ENCODE results near the gene LY9.

LY9 gene

DNA sequence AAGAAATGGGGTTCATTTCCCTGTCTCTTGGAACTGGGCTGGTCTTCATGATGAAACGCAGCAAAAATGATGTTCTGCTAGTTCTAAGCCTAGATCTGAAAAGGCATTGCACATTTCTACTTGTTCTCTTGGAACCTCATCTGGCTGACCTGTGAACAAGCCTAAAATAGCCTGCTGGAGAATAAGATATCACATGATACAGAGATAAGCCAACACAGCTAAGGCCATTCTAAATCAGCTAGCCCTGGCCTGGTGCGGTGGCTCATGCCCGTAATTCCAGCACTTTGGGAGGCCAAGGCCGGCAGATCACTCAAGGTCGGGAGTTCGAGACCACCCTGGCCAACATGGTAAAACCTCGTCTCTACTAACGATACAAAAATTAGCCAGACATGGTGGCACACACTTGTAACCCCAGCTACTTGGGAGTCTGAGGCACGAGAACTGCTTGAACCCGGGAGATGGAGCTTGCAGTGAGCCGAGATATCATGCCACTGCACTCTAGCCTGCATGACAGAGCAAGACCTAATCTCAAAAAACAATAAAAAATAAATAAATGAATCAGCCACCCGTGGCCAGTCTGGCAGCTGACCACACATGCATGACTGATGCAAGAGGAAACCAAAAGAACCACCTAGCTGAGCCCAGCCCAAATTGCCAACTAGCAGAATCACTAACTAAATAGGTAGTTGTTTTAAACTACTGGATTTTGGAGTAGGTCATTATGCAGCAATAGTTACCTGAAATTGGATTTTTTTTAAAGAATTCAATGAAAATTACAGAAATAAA lies 48.7 kb downstream of the LY9 start:
- no peak for TF ChIP-seq CTCF (IDR thresholded peaks at IDR 0.05; ENCODE audit: insufficient read depth, low read length, missing control alignments)
- DNase-seq (ENCODE audit: low read depth, low spot score), result no peak
- ChIA-PET CTCF (no interaction called here), POLR2A (no interaction called here)
- no peak overlapping the region for H3K4me3 ChIP-seq (ENCODE audit: low read depth, low read length)

- TF ChIP-seq CTCF (IDR thresholded peaks at IDR 0.05; ENCODE audit: insufficient read depth, low read length, missing control alignments), result no peak
- DNase-seq (ENCODE audit: low read depth, low spot score), result no peak
- ChIA-PET CTCF (interaction anchor here (0.6 to 1.6 kb wide), 2 partner anchors 12 to 119 kb away, joined by 3 to 4 read pairs; no protein-coding TSS in a partner anchor), POLR2A (no interaction called here)
- H3K4me3 ChIP-seq (ENCODE audit: low read depth, low read length), result no peak overlapping the region
These were observed 50.3 kb downstream of the LY9 start for GRCh38 chr1:160846281-160846680.

DNA sequence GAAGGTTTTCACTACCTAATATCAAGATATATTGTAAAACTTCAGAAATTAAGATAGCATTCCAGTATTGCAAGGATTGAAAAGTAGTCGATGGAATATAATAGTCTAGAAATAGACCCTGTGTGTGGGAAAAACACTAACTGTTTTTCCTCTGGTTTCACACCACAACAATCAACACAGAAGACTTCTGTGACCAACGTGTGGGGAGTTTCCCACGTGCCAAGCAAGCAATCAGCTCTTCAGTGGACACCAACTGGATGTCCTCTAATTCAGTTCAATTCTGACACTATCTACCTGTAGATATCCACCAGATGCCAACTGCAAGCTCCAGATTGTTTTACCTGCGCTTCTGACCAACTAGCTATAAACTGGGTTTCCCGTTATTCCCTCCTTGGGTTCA lies 54.6 kb downstream of the LY9 start:
- no peak for TF ChIP-seq CTCF (IDR thresholded peaks at IDR 0.05; ENCODE audit: insufficient read depth, low read length, missing control alignments)
- ChIA-PET POLR2A (no interaction called here), CTCF (interaction anchor here (1.9 kb wide), 1 partner anchor 16 kb away, joined by 11 read pairs; no protein-coding TSS in a partner anchor)
- DNase-seq (ENCODE audit: low read depth, low spot score), result no peak
- no peak overlapping the region for H3K4me3 ChIP-seq (ENCODE audit: low read depth, low read length)

DNA sequence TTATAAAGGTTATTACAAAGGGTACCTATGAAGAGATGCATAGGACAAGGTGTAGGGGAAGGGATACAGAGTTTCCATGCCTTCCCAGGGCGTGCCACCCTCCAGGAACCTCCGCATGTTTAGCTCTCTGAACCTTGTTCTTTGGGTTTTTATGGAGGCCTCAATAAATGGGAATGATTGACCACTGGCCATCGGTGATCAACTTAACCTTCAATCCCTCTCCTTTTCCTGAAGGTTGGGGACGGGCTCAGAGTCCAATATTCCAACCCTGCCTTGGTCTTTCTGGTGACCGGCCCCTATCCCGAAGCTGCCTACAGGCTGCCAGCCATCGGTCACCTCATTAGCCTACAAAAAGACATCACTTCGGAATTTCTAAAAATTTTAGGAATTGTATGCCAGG lies 55.0 kb downstream of the LY9 start:
- no peak overlapping the region for H3K4me3 ChIP-seq (ENCODE audit: low read depth, low read length)
- DNase-seq (ENCODE audit: low read depth, low spot score), result no peak
- CTCF ChIA-PET, result interaction anchor here (1.9 kb wide), 1 partner anchor 16 kb away, joined by 11 read pairs; no protein-coding TSS in a partner anchor
- no peak for TF ChIP-seq CTCF (IDR thresholded peaks at IDR 0.05; ENCODE audit: insufficient read depth, low read length, missing control alignments)
- POLR2A ChIA-PET, result no interaction called here

- DNase-seq (ENCODE audit: low read depth, low spot score), result no peak
- TF ChIP-seq CTCF (IDR thresholded peaks at IDR 0.05; ENCODE audit: insufficient read depth, low read length, missing control alignments), result no peak
- CTCF ChIA-PET, result no interaction called here
- no peak overlapping the region for H3K4me3 ChIP-seq (ENCODE audit: low read depth, low read length)
- POLR2A ChIA-PET, result no interaction called here
These were observed 57.0 kb downstream of the LY9 start for GRCh38 chr1:160853014-160853413.

GRCh38 chr1:160853754-160854153 lies 57.8 kb downstream of the LY9 start:
- CTCF ChIA-PET, result no interaction called here
- no peak for DNase-seq (ENCODE audit: low read depth, low spot score)
- no peak for TF ChIP-seq CTCF (IDR thresholded peaks at IDR 0.05; ENCODE audit: insufficient read depth, low read length, missing control alignments)
- no peak overlapping the region for H3K4me3 ChIP-seq (ENCODE audit: low read depth, low read length)
- POLR2A ChIA-PET, result no interaction called here

All from AG04449 (cell line).